Natural killer cell (primary cell): ENCODE data around the gene PITPNC1. TPM values are rescaled to one million over a fixed set of nuclear protein-coding genes. Genes with fewer than 3 reads are reported as not detected.
"Not testable (repeated sequence)": the region's sequence is repeated elsewhere in the genome, so short reads cannot be mapped to it uniquely, and the experiment has no call there.

Experiments
- ATAC-seq, 3 donors: fragments of 150-1000 bp in 2 of 3; fragments of 200-7000 bp in 1 of 3; cut with Tn5 transposase; 1 replicate in 1 of 3; 2 replicates in 2 of 3; pipeline ENCODE4 v1.10.0; 2021; ENCODE audit warnings: mild to moderate bottlenecking in 2 of 3, moderate library complexity in 2 of 3
- DNase-seq, 2 donors: peaks; one replicate each; pipeline versions ENCODE4 v3.0.0 to v3.0.0-alpha.2; 2013 to 2021; ENCODE audit warnings: mixed read lengths in 1 of 2
- H3K27ac ChIP-seq: one replicate; pipeline ENCODE4 v1.5.1; 2013; ENCODE audit warnings: mild to moderate bottlenecking, low read length
- H3K27me3 ChIP-seq: one replicate; pipeline ENCODE4 v1.6.1; 2013; ENCODE audit warnings: low read length; ENCODE audit not compliant: control insufficient read depth, insufficient read depth
- H3K36me3 ChIP-seq: one replicate; pipeline ENCODE4 v1.6.1; 2013; ENCODE audit warnings: low read length; ENCODE audit not compliant: control insufficient read depth, insufficient read depth
- H3K4me1 ChIP-seq: one replicate; pipeline ENCODE4 v1.6.1; 2013; ENCODE audit warnings: low read length; ENCODE audit not compliant: control insufficient read depth, insufficient read depth
- H3K4me3 ChIP-seq: one replicate; pipeline ENCODE4 v1.5.1; 2013; ENCODE audit warnings: low read length
- H3K9me3 ChIP-seq: one replicate; pipeline ENCODE4 v1.6.1; 2013; ENCODE audit warnings: low read length; ENCODE audit not compliant: control insufficient read depth, insufficient read depth
- H3K27ac Mint-ChIP-seq, 2 donors: one replicate each; pipeline ENCODE4 v1.8.0; 2022; ENCODE audit warnings: mild to moderate bottlenecking in 2 of 2, mixed read lengths in 2 of 2, moderate library complexity in 1 of 2
- H3K27me3 Mint-ChIP-seq, 2 donors: one replicate each; pipeline ENCODE4 v1.8.0; 2022; ENCODE audit warnings: low read depth in 2 of 2, mixed read lengths in 2 of 2
- H3K36me3 Mint-ChIP-seq: one replicate; pipeline ENCODE4 v1.8.0; 2022; ENCODE audit warnings: mixed read lengths
- H3K4me1 Mint-ChIP-seq, 2 donors: one replicate each; pipeline ENCODE4 v1.8.0; 2022; ENCODE audit warnings: mixed read lengths in 2 of 2
- H3K4me3 Mint-ChIP-seq: one replicate; pipeline ENCODE4 v1.8.0; 2022; ENCODE audit warnings: mild to moderate bottlenecking, moderate library complexity, mixed read lengths
- H3K9me3 Mint-ChIP-seq, 2 donors: one replicate each; pipeline ENCODE4 v1.8.0; 2022; ENCODE audit warnings: mixed read lengths in 2 of 2
- WGBS: methylation state at CpG from one replicate; pipeline ENCODE4 v1.1.7; 2013; ENCODE audit warnings: missing lambda C conversion rate; ENCODE audit not compliant: insufficient coverage; 5-methylcytosine and 5-hydroxymethylcytosine counted together
- intact Hi-C: fragments of 100-400 bp; cut with micrococcal nuclease; formaldehyde crosslinking; loops from one replicate; pipeline ENCODE4 v1.14.2; 2022
- total RNA-seq, 4 donors: library from RNA; stranded (reverse); fragments of 120-200 nt in 1 of 4; gene quantifications; one replicate each; pipeline versions ENCODE4 v1.2.3 to v1.2.4, GENCODE V29; 2013 to 2022
- TF ChIP-seq, protein P1 (sequence below): fragments of 200-600 bp; IDR thresholded peaks from one replicate; pipeline ENCODE4 v1.8.0; 2022; ENCODE audit warnings: antibody characterized with exemption

Gene PITPNC1
- total RNA-seq, 3 donors from 2014 or later (not counting 1 experiment from before 2014, with no cell fraction given): 150 to 185 (median 169) TPM

DNA sequence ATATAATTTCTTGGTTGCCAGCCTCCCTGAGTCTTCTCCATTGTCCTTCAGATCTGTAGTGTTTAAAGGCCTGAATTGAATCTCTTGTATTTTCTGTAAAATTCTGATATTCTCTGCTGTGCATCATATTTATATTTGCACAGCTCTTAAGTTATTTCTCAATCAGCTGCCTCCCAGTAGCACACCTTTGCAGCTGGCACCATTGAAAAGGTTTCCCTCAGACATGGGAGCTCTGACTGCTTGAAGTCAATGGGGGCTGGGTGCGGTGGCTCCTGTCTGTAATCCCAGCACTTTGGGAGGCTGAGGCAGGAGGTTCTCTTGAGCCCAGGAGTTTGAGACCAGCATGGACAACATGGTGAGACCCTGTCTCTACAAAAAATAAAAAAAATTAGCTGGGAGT, 40.4 kb downstream of the PITPNC1 start:
- H3K27ac ChIP-seq: no peak overlapping the region
- intact Hi-C loops: no loop called here
- 91% methylated on average over 1 of the region's 1 CpG for WGBS
- ATAC-seq: no peak
- peaks cover 61 to 78% of the 10 kb centered on the region in 2 donors for H3K4me1 Mint-ChIP-seq
- H3K36me3 Mint-ChIP-seq: no peaks in the 10 kb centered on the region
- H3K4me3 ChIP-seq: no peak overlapping the region
- H3K27me3 Mint-ChIP-seq: no peaks in the 10 kb centered on the region
- H3K27me3 ChIP-seq: no peaks in the 10 kb centered on the region
- H3K36me3 ChIP-seq: no peaks in the 10 kb centered on the region
- H3K27ac Mint-ChIP-seq: peak overlapping the region in 1 of 2 donors; percentile 29
- no peaks in the 10 kb centered on the region for H3K9me3 ChIP-seq
- TF ChIP-seq, protein P1, sequence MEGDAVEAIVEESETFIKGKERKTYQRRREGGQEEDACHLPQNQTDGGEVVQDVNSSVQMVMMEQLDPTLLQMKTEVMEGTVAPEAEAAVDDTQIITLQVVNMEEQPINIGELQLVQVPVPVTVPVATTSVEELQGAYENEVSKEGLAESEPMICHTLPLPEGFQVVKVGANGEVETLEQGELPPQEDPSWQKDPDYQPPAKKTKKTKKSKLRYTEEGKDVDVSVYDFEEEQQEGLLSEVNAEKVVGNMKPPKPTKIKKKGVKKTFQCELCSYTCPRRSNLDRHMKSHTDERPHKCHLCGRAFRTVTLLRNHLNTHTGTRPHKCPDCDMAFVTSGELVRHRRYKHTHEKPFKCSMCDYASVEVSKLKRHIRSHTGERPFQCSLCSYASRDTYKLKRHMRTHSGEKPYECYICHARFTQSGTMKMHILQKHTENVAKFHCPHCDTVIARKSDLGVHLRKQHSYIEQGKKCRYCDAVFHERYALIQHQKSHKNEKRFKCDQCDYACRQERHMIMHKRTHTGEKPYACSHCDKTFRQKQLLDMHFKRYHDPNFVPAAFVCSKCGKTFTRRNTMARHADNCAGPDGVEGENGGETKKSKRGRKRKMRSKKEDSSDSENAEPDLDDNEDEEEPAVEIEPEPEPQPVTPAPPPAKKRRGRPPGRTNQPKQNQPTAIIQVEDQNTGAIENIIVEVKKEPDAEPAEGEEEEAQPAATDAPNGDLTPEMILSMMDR: no peak
- H3K9me3 Mint-ChIP-seq: no peaks in the 10 kb centered on the region
- peaks cover 38% of the 10 kb centered on the region for H3K4me1 ChIP-seq
- no peak for DNase-seq
- H3K4me3 Mint-ChIP-seq: no peak overlapping the region

DNA sequence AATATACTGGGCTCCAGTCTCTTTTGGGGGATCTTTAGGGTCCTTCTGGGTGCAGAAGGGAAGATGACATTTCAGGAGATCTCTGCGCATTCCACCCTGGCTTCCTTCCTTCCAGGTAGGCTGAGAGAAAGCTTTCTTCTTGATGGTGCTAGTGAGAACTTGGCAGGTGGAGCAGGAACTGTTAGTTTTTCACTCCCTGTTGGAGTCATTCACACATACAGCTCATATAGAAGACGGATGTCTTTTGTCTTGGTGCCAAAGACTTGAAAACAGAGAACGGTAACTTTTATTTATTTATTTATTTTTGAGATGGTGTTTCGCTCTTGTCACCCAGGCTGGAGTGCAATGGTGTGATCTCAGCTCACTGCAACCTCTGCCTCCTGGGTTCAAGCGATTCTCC, 43.9 kb downstream of the PITPNC1 start:
- H3K4me3 ChIP-seq: no peak overlapping the region
- ATAC-seq (peak in 1 of 3 donors; percentile 6), DNase-seq (no peak)
- WGBS: 88% methylated on average over 3 of the region's 5 CpGs
- Mint-ChIP-seq H3K27ac (peak overlapping the region; percentile 88), H3K36me3 (no peaks in the 10 kb centered on the region), H3K4me3 (peak overlapping the region; percentile 67), H3K4me1 (peaks cover 77 to 86% of the 10 kb centered on the region in 2 donors), H3K9me3 (no peaks in the 10 kb centered on the region), H3K27me3 (no peaks in the 10 kb centered on the region)
- intact Hi-C loops: loop anchor here (1.0 to 5.0 kb wide), 2 partner anchors 31 to 44 kb away; partner anchors contain the start of gene PITPNC1
- H3K4me1 ChIP-seq: peaks cover 62% of the 10 kb centered on the region
- TF ChIP-seq, protein P1: no peak
- no peaks in the 10 kb centered on the region for H3K36me3 ChIP-seq
- no peaks in the 10 kb centered on the region for H3K9me3 ChIP-seq
- H3K27me3 ChIP-seq: no peaks in the 10 kb centered on the region
- H3K27ac ChIP-seq: peak overlapping the region; percentile 80

DNA sequence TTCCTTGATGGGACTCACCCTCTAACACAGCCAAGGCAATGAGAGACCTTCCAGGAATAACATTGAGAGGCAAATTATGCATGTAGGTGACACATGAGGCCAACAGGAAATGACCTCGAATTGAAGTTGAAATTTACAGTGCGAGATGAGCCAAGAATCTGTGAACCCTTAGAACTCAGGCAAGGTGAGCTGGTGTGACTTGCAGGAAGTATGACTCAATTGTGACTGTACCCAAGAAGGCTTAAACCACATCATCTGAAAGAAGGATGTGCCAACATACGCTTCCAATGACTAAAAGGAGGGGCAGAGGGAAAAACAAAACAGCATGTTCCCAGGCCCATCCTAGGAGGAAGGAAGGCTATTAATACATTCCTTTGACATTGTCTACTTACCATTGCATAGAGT, 44.8 kb downstream of the PITPNC1 start:
- Mint-ChIP-seq H3K36me3 (no peaks in the 10 kb centered on the region), H3K27ac (peak overlapping the region; percentile 88), H3K9me3 (peaks cover 0 to 2% of the 10 kb centered on the region in 2 donors), H3K4me1 (peaks cover 81 to 89% of the 10 kb centered on the region in 2 donors), H3K27me3 (no peaks in the 10 kb centered on the region), H3K4me3 (peak overlapping the region; percentile 67)
- 5% methylated on average over 2 of the region's 3 CpGs for WGBS
- Histone ChIP-seq H3K27ac (peak overlapping the region; percentile 80), H3K27me3 (no peaks in the 10 kb centered on the region), H3K4me1 (peaks cover 62% of the 10 kb centered on the region), H3K4me3 (no peak overlapping the region), H3K36me3 (no peaks in the 10 kb centered on the region), H3K9me3 (no peaks in the 10 kb centered on the region)
- ATAC-seq (peak; percentile 87 to 95 (median 95)), DNase-seq (peak in 1 of 2 donors; percentile 93)
- intact Hi-C loops: loop anchor here (1.0 to 5.0 kb wide), 4 partner anchors 13 to 45 kb away; partner anchors contain the start of gene PITPNC1
- TF ChIP-seq, protein P1: no peak

DNA sequence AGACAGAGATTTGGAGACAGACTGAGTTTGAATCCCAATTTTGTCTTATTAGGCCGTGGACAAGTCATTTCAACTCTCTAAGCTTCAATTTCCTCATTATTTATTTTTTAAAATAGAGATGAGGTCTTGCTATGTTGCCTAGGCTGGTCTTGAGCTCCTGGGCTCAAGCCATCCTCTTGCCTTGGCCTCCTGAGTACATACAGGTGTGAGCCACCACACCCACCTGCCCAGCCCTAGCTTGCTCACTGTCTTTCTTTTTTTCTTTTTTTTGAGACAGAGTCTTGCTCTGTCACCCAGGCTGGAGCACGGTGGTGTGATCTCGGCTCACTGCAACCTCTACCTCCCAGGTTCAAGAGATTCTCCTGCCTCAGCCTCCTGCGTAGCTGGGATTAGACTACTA, 45.2 kb downstream of the PITPNC1 start:
- peak overlapping the region; percentile 67 for H3K4me3 Mint-ChIP-seq
- H3K36me3 ChIP-seq, H3K9me3 Mint-ChIP-seq, H3K4me3 ChIP-seq, H3K9me3 ChIP-seq, H3K27me3 ChIP-seq, H3K27me3 Mint-ChIP-seq, H3K36me3 Mint-ChIP-seq: not testable (repeated sequence)
- intact Hi-C loops: loop anchor here (1.0 to 5.0 kb wide), 3 partner anchors 13 to 45 kb away; partner anchors contain the start of gene PITPNC1
- peak overlapping the region; percentile 80 for H3K27ac ChIP-seq
- H3K4me1 ChIP-seq: peaks cover 62% of the 10 kb centered on the region
- H3K4me1 Mint-ChIP-seq: peaks cover 81 to 89% of the 10 kb centered on the region in 2 donors
- H3K27ac Mint-ChIP-seq: peak overlapping the region; percentile 88
- ATAC-seq (peak; percentile 6 to 19 (median 9)), DNase-seq (peak in 1 of 2 donors; percentile 53)
- WGBS: 82% methylated on average over 2 of the region's 4 CpGs
